DMS79 (cell line): Measurements from ENCODE around the gene KRTAP19-6.
"Not testable (repeated sequence)": the region's sequence is repeated elsewhere in the genome, so short reads cannot be mapped to it uniquely, and the experiment has no call there.

Source experiments
- DNase-seq: peaks from one replicate; lab custom pipeline; 2025; lab: John Stamatoyannopoulos, UW

KRTAP19-6 gene, protein sequence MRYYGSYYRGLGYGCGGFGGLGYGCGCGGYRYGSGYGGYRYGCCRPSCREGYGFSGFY

GRCh38 chr21:30541764-30542163 is at the start of gene KRTAP19-6:
Gene KRTAP19-6, minus strand, starts transcription at chr21:30541864. Its CDS starts 31 bp downstream, at chr21:30541833.
- no peak for DNase-seq

DNA sequence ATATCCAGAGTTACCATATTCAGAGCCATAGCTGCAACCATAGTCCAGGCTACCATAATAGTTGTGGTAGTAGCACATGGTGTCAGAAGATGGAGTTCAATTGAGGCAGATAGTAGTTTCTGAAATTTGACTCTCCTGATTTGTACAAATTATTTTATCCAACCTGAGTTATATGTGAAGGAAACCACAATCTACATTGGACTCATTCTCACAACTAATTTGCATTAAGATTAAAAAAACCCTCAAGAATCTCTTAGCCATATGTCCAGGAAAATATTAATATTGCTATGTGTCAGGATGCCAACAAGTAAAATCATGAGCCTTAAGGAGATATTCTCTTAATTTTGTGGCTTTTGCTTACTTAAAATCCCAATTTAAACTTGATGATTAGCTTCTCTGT is 48.6 kb upstream of the KRTAP19-6 start, which contains the start of gene KRTAP22-2:
TSS of gene KRTAP22-2 (minus strand) at position 101 of the 400 bp plus-strand sequence.
- DNase-seq = no peak

GRCh38 chr21:30582870-30583269 is 41.2 kb upstream of the KRTAP19-6 start:
- DNase-seq = no peak

- DNase-seq = no peak
Observed at GRCh38 chr21:30580132-30580531, 38.5 kb upstream of the KRTAP19-6 start.

GRCh38 chr21:30579346-30579745 is 37.7 kb upstream of the KRTAP19-6 start:
- no peak for DNase-seq

GRCh38 chr21:30577766-30578165 is 36.1 kb upstream of the KRTAP19-6 start:
- no peak for DNase-seq

DNA sequence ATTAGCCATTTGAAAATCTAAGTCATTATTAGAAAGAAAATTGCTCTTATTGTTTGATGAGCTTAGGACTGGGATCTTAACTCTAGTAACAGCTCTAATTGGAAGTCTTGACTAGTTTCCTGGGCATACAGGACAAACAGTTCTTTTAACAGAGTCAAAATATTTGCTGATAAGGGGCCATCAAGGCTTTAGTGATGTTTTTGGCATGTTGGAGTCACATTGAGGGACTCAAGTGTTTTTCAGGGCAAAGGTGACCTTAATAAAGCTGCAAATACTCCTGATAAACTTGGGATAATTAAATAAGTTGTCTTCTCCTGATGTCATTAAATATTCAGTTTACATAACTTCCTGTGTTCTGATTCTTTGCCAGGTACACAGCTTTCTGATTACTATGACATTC is 26.0 kb upstream of the KRTAP19-6 start:
- DNase-seq = no peak

- DNase-seq = no peak
Observed at GRCh38 chr21:30563630-30564029, 22.0 kb upstream of the KRTAP19-6 start.

DNA sequence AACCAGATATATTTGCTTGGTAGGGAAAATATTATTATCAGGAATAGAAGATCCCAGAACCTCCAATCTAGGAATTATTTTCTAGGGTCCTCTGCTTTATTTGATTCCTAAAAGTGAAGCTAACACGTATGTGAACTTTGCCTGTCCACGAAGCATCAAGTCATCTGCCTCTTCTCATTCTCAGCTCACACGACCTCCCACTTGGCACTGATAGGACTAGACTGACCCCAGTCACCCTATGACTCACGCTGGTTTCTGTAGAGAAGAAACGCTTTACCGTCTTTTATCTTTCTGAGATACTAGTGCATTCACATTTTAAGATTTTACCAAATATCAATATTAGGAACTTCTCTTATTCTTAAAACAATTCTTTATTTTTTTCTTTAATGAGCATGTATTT is 21.4 kb upstream of the KRTAP19-6 start:
- no peak for DNase-seq

DNA sequence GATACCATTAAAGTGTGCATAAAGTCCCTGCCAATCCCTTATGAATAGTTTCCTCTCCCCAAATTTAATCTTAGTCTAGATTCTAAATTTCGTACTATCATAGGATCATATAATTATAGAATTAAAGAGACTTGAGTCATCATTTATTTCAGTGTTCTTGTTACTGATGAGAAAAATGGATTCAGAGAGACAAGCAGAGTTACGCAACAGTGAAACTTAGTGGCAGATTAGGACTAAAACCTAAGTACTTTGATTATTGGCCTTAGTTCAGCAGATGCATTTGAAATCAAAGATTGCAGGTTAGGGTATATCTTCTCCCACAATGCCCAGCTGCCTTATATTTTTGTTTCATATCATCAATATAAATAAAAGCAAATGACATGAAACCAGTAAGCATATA is 20.3 kb upstream of the KRTAP19-6 start:
- DNase-seq = no peak

GRCh38 chr21:30561264-30561895 is 19.7 kb upstream of the KRTAP19-6 start, which contains the start of gene KRTAP19-7:
Gene KRTAP19-7, minus strand, starts transcription at chr21:30561314. Its CDS starts 25 bp downstream, at chr21:30561289.
- no peak for DNase-seq

DNA sequence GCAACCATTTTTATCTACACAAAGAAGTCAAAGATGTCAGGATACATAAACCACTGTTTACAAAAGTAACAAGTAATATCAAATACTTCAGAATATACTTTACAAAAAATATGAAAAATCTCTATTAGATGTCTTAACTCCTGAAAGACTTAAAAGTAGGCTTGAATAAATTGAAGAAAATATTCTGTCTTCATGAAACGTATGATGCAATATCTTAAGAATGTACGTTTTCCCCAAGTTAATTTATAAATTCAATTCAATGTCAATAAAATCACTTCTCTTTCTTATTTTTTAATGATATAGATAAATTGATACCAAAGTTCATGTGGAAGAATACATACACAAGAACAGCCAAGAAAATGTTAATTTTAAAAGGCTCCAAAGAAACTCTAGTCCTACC is 13.4 kb upstream of the KRTAP19-6 start:
- no peak for DNase-seq

GRCh38 chr21:30552782-30553181 is 11.1 kb upstream of the KRTAP19-6 start:
- no peak for DNase-seq

DNA sequence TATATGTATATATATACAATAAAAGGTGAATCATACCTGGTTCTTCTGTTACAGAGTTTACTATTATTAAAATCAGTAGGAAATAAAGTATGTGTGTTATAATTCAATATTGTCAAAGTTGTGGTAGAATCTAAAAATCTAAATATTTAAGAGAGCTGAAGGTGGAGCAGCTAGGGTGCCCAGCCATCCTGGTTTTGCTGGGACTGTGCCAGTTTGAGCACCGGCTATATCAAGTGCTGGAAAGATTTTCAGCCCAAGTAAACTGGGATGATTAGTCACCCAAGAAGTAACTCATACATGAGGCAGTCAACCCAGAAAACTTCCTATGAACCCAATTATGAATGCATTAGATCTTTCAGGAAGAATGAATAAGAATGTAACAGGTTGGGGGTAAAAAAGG is 22.8 kb downstream of the KRTAP19-6 start:
- DNase-seq = no peak

- DNase-seq = no peak
Observed at GRCh38 chr21:30515681-30516080, 26.0 kb downstream of the KRTAP19-6 start.

DNA sequence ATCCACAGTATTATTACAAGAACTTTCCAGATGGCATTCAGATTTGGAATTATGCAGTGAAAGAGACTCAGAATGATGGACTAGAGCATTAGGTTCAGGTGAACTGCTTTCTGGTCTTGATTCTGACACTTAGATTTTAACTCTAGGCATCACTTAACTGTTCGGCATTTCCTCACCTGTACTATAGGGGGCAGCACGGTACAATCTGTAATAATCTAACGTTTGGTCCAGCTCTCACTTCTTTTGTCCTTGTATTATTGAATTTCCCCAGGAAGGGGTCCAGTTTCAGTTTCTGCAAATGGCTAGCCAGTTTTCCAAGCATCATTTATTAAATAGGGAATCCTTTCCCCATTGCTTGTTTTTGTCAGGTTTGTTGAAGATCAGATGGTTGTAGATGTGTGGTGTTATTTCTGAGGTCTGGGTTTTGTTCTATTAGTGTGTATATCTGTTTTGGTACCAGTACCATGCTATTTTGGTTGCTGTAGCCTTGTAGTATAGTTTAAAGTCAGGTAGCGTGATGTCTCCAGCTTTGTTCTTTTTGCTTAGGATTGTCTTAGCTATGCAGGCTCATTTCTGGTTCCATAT is 36.0 kb downstream of the KRTAP19-6 start:
- not testable (repeated sequence) for DNase-seq

DNA sequence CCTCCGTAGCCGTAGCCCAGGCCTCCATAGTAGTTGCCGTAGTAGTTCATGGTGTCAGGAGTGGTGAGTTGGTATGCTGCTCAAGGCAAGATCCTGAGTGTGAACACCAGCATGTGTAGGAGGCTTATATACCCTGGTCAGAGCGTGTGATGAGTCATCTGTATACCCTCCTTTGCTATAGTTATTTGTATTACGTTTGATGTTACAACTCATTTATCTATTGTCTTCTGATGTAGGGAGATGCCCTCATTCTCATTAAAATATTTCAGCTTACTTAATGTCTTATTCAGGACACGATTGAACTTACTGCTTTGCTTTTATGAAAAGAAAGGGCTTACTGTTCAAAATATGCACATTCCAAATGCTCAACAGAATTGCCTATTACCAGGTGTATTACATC is 39.6 kb downstream of the KRTAP19-6 start, which contains the start of gene KRTAP19-5:
TSS of gene KRTAP19-5 (minus strand) at position 101 of the 400 bp plus-strand sequence. CDS start at position 50, 51 bp downstream.
- no peak for DNase-seq

DNA sequence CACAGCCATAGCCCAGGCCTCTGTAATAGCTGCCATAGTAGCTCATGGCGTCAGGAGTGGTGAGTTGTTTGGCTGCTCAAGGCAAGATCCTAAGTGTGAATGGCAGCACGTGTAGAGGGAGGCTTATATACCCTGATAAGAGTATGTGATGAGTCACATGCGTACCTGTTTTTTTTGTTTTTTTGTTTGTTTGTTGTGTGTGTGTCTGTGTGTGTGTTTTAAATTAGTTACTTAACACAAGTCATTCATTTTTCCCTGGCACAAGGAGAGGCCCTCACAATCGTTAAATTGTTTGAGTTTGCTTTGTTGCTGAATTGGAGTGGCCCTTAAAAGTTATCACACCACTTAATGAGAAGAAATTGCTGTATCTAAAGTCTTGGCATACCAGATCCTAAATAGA is 44.6 kb downstream of the KRTAP19-6 start, which contains the start of gene KRTAP19-4:
TSS of gene KRTAP19-4 (minus strand) at position 101 of the 400 bp plus-strand sequence. CDS start at position 46, 55 bp downstream.
- DNase-seq = no peak

GRCh38 chr21:30491963-30492428 is 49.7 kb downstream of the KRTAP19-6 start, which contains the start of gene KRTAP19-3:
Gene KRTAP19-3, minus strand, starts transcription at chr21:30492013. Its CDS starts 56 bp downstream, at chr21:30491957.
- no peak for DNase-seq
